Right hindlimb (tissue), 1 donor: ENCODE measurements around the gene KRT84.
"Not testable (repeated sequence)": the region's sequence is repeated elsewhere in the genome, so short reads cannot be mapped to it uniquely, and the experiment has no call there.

Experiments
- DNase-seq: peaks from one replicate; pipeline ENCODE4 v3.0.0-alpha.2; 2018

Gene KRT84

DNA sequence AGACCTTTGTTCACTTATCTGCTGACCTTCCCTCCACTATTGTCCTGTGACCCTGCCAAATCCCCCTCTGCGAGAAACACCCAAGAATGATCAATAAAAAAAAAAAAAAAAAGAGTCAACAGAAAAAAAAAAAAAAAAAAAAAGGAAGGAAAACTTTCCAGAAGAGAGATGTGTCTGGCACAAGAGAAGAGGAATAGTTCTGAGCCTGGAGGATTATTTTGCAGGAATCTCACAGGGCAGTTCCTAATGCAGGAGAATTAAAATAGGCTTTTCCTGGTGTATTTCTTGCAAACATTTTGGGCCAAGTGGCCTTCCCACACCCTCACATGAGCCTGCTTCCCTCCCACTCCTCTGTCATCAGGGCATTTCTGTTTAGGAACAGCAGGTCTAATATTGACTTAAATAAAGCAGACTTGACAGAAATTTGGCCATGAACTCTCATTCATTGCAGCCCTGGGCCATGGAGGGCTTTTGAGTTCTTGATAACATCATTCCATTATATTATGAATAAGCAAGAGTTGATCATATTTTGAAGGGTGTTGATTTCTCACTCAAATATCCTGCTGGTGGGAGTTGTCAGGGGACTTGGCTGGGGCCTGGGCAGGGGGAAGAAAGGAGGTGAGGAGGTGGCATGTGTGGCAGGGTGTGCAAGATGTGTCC is 25.3 kb upstream of the KRT84 start:
- not testable (repeated sequence) for DNase-seq

DNA sequence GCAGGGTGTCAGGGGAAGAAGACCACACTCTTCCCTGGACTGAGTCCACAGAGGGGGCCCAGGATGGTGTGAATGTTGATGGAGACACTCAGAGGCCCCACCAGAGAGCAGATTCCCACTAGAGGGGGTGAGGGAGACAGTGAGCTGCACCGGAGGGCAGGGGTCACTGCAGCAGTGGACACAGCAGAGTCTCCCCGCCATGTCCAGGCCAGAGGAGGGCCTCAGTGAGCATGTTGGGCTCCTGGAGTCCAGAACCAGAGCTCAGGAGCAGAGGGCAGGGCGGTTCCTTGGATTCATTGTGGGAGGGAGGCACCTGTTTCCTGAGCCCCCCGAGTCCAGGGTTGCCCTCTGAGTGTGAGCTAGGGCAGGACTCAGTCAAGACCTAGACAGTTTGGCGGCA is 22.5 kb upstream of the KRT84 start:
- DNase-seq = no peak

DNA sequence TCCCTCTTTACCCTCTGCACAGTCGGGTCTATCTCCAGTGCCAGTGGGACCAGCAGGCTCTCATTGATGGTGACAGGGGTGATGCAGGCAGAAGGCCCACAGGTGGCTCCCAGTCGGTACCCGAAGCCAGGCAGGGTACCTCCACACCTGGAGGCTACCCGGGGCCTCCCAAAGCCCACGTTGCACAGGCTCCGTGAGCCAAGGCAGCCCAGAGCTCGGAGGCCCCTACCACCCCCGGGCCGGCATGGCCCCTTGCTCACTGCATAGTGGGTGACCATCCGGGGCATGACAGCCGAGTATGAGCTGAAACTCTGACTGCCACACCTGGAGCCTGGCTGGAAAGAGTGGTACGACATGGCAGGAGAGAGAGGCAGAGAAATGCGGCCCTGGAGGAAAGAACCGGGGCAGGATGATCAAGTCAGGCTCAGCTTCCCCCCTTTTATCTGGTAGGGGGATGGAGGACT is 20.5 kb upstream of the KRT84 start, which contains the start of gene KRT82:
KRT82 (minus strand) TSS at position 414 of the 464 bp plus-strand sequence; CDS start at position 356, 58 bp downstream.
- no peak for DNase-seq

DNA sequence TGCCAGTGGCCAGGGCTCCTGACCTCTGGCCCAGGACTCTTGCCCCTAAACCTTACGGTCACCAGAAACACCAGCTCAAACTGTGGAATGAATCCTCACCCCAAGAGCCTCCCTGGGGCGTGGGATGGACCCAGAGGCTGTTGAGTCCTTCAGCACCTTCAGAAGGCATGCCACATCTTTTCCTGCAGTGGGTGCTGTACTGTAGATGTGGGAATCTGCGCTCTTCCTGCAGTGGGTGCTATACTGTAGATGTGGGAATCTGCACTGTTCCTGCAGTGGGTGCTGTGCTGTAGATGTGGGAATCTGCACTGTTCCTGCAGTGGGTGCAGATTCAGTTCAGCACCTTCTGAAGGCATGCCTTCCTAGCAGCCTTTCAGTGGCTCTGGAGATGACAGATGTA is 19.5 kb upstream of the KRT84 start:
- DNase-seq = no peak

DNA sequence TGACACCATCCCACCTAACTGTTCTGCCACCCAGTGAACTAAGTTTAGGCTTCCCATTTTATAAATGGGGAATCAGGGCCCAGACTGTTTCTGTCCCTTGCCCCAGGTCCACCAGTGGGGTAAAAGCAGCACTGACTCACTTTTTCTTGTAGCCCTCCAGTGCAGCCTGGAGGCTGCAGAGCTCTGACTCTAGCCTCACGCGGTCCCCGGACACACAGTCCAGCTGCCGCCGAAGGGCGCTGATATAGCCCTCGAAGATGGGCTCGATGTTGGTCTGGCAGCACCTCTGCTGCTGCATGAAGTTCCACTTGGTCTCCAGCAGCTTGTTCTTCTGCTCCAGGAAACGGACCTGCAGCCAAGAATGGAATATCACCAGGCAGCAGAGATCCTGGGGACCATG is 18.1 kb upstream of the KRT84 start:
- DNase-seq = no peak

DNA sequence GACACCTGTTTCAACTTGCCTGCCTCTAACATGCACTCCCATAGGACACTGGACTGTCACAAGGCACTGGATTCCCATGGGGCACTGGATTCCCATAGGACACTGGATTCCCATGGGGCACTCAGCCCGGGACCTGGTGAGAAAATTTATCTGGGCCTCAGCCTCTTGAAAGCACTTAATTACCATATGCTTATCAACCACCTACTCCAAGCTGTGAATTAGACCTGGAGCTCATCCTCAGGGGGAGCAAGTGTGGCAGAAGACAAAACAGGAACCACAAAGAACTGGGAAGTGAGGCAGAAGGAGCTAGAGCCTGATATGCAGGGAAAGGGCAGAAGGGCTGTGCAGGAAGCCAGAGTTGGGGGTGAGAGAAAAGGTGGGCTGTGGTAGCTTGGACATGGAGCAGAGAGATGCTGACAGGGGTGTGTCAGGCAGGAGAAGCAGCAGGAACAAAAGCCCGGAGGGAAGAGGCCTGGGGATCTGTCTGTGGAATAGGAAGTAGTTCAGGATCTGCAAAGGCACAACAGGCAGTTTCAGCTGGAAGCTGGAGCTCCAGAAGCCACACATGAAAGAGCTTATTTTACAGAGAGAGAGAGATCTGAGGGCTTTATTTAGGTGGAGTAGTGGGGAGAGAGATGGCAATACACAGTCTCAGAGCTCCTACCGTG is 17.6 kb upstream of the KRT84 start:
- no peak for DNase-seq

DNA sequence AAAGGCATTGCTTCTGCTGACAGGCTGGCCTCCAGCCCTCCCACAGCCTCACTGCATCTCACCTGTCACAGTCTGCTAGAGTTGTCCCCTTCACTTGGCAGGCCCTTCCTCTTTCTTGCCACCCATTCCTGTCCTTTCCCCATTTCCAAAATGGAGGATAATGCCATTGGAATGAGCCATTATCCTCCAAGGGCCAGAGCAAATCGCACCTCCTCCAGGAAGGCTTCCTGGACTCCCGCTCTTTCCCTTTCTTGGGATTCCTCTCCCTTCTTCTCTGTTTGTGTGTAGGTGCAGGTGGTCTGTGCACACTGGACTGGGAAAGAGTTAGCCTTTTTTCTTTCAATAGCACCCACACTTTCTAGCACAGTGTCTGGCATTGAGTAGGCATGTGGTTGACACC is 16.9 kb upstream of the KRT84 start:
- no peak for DNase-seq

DNA sequence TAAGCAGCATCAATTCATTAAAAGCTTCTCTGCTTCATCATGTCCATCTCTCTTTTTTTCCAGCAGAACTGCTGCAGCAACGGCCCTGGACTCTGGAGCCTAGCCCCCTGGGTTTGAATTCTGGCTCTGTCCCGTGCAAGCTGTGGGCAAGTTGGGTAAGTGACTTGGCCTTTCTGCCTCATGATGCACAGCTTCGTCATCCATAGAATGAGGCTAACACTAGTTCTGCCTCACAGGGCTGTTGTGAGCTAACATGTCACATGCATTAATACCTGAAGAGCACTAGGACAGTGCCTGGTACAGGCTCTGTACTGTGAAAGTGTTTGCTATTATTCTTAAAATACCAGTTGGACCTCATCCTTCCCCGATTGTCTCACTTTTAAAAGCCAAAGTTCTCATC is 16.5 kb upstream of the KRT84 start:
- no peak for DNase-seq

DNA sequence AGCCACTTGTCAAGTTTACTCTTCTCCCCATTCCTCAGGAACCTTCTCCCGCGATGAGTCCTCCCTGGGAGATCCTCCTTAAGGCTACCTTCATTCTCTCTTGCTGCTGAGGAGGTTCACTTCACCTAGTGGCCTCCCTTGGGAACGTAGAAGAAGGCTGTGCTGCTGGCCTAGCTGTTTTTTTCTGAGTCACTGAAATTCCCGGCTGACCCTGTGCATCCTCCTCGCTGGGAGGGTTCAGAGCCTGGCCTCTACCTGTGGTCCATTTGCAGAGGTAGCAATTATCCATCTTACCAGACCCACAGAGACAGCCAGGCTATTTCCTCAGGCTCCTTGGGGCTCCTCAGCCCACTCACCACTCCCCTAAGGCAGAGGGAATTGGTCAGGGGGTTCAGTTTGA is 16.1 kb upstream of the KRT84 start:
- no peak for DNase-seq

DNA sequence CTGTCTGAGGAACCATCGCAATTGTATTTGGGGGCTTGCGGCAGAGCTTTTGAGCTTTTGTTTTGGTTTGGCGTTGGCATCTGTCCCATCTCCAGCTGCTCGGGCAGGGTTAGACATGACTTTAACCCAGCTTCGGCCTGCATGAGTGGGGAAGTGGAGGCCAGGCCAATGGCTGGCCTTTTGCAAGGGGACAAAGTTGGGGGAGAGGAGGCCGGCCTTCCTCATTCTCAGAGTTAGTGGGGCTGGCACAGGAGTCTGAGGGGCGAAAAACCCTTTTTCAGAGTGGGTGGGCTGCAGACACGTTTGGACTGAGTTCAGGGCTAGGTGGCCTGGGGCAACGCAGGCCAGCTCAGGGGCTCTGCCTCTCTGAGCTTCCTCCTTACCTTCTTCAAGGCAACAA is 15.5 kb upstream of the KRT84 start:
- DNase-seq = no peak

DNA sequence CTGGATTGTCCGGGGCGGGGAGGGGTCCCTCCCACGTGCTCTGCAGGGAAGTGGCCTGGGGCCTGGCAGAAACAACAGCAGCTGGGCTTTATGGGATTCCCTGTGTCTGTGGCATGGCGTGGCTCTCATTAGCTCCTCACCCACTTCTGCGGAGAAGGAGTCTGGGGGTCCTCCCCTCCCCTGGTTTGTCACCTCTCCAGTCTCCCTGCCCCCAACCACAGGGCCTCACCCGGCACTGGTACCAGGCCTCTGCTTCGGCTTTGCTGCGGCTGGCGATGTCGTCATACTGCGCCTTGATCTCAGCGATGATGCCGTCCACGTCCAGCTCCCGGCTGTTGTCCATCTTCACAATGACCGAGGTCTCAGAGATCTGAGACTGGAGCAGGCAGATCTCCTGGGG is 14.3 kb upstream of the KRT84 start:
- no peak for DNase-seq

DNA sequence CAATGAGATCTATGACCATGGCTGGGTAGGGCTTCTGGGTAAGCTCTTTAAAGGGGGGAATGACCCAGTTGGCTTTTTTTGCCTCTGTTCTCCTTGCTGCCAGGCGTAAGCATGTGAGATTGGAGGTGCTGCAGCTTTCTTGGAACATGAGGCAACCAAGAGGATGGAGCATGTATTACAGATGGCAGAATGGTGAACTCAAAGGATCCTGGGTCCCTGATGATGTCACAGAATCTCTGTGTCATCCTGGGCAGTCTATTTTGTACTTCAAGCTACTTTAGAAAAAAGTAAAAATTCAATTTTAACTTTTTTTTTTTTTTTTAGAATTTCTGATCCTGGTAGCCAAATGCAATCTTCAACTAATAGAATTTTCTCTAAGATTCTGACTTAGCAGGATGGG is 12.7 kb upstream of the KRT84 start:
- no peak for DNase-seq

DNA sequence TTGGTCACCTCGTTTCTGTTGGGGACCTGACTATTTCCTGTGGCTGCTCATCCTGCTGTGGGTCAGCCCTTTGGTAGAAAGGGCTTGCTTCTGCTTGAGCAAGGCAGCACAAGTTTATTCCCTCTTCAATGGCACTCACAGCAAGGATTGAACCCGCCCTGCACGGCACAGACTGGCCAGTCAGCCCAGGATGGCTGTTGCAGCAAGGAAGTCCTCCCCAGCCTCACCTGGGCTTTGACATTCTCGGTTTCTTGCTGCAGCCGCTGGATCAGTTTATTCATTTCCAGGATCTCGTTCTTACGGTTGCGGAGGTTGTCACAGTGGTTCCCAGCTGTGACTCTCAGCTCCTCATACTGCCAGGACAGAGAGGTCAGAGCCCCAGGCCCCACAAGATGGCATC is 11.2 kb upstream of the KRT84 start:
- no peak for DNase-seq

DNA sequence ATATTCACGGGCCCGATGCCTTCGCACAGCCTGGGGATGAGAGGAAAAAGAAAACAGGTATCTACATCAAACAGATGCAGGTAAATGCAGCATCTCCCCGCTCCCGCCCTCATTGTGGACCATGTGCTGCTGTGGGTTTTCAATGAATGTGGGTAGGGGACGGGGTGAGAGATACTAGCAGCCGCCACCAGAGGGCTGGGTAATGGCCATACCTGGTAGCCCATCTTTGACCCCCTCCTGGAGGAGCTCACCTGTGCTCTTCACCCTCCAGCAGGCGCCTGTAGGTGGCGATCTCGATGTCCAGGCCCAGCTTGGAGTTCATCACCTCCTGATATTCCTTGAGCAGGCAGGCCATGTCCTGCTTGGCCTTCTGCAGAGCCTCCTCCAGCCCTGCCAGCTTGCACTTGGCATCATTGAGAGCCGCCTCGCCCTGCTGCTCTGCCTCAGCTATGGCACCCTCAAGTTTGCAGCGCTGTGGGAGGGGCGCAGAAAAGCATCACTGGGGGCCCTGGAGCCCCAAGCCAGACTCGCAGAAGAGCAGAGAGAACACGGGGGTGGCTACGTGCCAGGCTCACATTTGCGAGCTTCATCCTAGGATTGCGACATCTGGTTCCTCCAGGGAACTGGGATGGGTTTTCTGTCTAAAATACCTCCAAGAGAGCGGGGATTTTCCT is 10.4 kb upstream of the KRT84 start:
- no peak for DNase-seq

DNA sequence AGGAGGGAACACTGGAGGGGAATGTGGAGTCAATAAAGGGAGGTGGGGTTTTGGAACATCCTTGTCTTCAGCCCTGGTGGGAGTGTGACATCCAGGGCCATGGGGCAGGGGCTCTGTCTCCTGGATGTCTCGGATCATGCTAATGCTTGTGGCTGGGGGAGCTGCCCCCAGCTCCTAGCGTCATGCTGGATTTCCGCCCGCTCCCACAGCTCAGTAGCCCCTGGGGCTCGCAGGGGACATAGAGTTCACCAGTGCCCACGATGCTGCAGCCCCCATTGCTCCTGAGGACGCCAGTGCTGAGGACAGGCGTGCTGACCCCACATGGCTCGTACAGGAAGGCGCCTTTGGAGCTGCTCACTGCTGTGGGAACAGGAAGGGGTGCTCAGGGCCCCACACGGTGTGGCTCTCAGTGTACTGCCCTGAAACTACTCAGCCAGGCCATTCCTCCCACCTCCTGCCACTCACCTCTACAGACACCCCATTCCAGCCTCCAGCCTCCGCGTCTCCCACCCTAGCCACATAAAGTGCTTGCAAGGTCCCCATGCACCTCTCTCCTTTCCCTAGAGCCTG is 9.5 kb upstream of the KRT84 start:
- DNase-seq = no peak

DNA sequence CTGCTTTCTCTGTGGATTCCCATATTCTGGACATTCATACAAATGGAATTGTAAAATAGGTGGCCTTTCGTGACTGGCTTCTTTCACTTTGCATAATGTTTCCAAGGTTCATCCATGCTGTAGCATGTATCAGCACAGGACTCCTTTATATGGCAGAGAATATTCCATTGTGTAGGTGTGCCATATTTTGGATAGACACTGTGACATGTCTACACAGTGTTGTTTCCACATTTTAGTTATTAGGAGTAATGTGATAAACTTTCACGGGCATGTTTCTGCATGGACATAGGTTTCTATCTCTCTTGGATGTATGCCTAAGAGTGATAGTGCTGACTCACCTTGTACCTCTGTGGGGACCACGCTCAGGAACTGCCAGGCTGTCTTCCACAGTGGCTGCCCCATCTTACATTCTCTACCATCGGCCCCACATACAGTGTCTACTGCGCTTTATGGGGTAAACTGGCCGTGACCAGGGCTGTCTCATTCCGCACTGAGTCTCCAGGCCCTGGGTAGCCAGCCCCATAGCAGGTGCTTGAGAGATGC is 7.1 kb upstream of the KRT84 start:
- DNase-seq = no peak

DNA sequence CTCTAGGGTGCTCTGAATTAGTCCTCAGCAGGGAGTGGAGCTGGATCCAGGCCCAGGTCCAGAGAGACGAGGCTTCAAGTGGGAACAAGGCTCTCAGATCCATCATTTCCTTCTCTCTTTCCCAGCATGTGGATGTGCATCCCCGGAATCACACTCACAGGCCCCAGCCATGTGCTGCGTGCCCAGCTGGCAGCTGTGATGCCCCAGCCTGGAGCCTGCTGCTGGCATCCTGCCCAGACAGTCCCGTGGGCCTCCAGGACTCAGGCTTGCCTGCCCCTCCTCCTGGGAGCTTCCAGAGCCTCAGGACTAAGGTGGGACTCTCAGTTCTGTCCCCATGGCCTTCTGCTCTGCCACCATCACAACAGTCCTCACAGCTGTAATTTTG is 6.2 kb upstream of the KRT84 start:
- DNase-seq = peak; percentile 72

DNA sequence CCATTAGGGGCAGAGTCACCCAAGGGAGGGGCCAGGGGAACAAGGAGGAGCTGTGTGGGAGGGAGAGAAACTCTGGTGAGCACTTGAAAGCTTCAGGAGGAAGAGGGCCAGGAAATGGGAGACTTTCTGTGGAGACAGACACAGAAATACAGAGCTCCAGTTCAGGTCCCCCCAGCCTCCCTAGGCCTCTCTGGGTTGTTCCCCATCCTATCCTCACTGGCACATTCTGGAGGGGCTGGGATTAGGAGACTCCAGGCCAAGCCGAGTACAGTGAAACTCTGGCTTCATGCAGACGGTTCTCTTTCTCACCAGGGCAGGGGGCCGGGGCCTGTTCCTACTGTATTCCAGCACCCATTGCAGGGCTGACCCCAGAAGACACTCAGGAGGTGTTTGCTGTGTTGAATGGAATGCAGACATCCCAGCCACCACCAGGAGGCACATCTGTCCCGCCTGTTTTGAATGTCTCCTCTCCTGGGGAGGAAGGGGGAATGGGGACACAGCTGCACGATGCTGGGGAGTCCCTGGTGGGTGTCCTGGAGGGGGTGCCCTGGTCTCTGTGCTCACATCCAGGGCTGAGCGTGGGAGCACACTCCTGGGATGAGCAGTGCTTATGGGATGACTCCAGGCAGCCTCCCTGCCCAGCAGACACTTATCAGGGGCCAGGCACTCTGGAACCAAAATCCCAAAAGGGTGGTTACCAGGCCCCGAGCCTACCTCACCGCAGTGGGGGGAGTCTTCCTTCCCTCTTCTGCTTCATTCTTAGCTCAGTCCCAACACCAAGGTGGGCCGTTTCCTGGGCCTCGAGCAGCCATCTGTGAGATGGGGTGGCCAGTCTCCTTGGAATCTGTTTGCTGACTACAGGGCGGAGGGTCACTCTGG is 5.5 kb upstream of the KRT84 start:
- no peak for DNase-seq

DNA sequence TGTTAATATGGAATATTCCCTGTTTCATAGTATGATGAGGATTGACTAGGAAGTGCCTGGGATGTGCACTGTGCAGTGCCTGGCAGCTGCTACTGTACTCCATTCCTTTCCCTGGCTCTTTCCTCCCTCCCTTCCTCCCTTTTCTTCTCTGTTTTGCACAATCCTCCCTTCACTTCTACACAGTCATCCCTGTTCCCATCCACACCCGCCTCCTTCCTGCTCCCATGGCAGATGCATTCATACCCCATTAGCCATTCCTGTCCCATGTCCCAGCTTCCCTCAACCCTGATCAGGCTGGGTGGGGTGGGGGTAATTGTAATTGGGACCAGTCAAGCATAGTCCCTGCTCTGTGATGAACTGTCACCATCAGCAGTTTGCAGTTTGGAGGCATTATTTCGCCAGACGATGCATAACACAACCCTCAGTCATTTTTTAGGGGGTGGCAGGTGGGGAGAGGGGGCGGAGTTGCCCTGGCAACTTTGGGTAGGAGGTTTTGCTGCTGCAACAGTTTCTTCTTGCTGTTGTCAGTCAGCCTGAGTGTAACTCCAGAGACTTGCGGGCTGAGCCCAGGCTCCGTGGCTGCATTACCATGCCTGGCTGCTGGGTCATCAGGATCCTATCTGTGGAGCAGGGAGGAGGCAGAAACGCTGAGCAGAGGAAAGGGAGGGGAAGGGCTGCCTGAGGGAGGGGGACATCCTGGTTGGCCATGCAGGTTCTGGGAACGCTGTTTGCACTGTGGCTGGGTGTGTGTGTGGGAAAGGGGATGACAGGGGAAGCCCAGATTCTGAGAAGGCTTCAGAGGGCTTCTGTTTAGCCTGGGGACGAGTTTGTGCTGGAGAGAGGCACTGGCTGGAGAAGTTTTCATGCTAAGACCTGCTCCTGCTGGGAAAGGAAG is 4.1 kb upstream of the KRT84 start:
- no peak for DNase-seq

DNA sequence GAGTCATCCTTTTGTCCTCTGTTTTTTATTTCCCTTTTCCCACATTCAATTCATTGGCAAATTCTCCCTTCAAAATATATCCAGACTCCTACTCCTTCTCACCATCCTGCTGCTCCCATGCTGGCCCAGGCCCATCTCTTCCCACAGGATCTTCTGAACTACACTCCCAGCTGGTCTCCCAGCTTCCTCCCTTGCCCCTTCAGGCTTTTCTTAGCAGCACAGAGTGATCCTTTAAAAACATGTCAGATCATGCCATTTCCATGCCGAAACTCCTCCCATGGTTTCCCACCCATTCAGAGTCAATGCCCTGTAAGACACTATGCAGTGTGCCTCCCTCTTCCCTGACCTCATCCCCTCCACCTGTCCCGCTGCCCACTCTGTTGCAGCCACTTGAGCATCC is 2.4 kb upstream of the KRT84 start:
- DNase-seq = no peak

DNA sequence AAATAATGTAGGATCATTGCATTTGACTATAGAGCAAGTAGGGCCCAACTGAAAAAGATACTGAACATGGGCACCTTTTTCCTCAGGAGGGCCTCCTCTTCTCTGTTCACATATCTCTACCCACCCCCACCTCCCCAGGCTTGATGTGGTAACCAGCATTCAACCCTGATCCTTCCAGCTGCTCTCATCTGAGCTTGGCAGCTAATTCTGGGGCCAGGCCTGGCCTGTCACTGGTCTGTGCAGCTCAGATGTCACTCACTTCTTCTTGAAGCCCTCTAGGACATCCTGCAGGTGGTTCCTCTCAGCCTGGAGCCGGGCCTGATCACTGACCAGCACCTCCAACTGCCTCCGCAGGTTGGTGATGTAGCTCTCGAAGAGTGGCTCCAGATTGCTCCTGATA is 2.1 kb downstream of the KRT84 start:
- no peak for DNase-seq

DNA sequence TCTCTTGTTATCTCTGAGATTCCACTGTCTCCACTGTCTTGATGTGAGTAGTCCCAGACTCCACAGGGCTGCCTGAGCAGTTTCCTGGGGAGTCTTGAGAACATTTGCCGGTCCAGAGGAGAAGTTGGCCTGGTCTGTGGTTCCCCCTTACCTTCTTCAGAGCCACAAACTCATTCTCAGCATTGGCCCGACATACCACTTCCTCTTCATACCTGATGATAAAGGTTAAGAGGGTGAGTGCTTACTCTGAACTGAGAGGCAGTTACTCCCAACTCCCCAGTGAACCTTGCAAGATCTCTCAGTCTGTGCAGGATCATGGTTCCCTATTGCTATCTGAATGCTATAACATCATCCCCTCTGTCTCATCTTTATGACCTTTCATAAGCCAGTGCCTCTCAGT is 2.6 kb downstream of the KRT84 start:
- DNase-seq = no peak
